GM19099 (cell line): Measurements from ENCODE around the gene ST7.

Source experiments
- POLR2A ChIP-seq: IDR thresholded peaks from 3 replicates; pipeline ENCODE4 v1.6.1; 2011; ENCODE audit warnings: low read depth; ENCODE audit not compliant: insufficient read length; ENCODE audit errors: extremely low read depth

ST7 gene

DNA sequence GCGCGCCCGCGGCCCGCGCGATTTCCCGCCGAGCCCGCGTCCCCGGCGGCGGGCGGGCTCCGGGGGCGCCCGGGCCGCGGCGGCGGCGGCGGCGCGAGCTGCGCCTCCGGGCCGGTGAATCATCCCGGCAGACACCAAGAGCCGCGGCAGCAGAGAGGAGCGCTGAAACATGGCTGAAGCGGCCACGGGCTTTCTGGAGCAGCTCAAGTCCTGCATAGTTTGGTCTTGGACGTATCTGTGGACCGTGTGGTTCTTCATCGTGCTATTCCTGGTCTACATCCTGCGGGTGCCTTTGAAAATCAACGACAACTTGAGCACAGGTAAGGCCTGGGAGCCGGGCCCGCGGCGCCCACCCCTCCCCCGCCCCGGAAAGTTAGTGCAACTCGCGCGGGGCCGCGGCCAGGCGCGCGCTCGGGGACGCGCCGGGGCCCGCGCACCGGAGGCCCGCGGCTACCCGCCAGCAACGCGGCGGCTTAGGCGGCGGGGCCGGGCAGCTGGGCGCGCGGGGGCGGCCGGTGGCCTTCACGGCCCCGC lies at the start of gene ST7:
Gene ST7 (plus strand): TSS at position 130 of the 534 bp plus-strand sequence. CDS start 40 bp downstream, at position 170.
- no peak for TF ChIP-seq POLR2A

DNA sequence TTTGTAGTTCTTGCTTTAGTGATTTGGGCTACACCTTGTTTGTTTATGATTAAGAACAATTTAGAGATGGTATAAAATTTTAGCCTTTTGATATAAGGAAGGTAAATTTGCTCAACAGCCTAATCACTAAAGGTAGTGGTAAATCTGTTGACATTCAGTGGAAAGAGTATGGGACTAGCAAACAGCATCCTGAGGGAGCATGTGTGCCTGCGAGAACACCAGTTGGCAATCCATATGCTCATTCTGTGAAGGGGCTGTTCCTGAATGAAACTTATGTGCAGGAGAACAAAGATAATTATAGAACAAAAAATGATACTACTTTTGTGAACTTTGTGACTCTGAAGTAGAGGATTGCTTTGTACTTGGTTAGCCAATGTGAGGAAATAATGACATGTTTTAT lies 46.9 kb upstream of the ST7 start:
- no peak for TF ChIP-seq POLR2A

- TF ChIP-seq POLR2A: no peak
Observed at GRCh38 chr7:116910383-116910782, 42.9 kb upstream of the ST7 start.

DNA sequence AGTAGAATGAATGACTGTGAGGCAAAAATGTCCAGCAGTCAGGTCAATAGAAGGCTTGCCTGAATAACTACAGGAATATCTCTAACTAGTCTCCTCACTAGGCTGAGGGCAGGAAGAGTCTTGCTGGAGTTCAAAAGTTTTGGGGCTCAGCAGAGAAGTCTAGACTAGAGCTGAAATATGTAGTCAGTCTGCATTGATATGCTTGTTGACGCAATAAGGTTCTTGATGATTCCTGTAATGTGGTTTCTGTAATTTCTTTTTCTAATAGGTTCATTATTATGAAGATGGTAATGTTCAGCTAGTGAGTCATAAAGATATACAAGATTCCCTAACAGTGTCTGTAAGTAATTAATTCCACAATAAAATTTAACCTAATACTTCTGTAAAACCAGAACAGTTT lies 41.5 kb upstream of the ST7 start:
- no peak for TF ChIP-seq POLR2A

DNA sequence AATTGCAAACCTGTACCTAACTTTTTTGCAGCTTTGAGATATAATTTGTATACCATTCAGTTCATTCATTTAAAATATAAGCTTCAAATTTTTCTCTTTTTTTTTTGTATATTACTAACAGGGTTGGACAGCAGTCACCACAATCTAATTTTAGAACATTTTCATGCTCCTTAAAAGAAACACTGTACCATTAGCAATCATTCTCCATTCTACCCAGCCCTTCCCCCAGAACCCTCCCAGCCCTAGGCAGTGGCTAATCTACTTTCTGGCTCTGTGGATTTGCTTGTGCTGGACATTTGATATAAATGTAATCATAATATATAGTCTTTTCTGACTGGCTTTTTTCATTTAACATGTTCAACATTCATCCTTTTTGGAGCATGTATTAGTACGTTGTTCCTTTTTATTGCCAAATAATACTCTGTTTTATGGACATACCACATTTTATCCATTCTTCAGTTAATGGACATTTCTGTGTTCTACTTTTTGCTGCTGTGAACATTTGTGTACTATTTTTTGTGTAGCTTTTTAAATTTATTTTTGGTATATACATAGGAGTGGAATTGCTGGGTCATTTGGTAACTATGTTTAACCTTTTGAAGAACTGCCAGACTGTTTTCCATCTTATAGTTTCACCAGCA lies 40.9 kb upstream of the ST7 start:
- no peak for TF ChIP-seq POLR2A

- TF ChIP-seq POLR2A: no peak
Observed at GRCh38 chr7:116918704-116919103, 34.6 kb upstream of the ST7 start.

DNA sequence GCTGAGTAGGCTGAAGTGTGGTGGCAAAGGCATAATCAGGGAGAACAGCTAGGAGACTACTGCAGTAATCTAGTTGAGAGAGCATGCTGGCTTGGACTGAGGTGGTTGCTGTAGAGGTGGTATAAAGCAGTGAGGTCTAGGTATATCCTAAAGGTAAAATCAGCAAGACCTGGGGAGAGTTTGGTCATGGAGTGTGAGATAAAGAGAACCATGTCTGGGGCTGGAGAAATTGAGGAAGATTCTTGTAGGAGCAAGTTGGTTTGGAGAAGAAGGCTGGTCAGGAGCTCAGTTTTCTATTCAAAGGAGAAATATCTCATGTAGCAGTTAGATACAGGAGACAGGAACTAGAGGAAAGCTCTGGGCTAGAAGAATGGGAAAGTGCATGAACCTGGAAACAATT lies 32.9 kb upstream of the ST7 start:
- no peak for TF ChIP-seq POLR2A

DNA sequence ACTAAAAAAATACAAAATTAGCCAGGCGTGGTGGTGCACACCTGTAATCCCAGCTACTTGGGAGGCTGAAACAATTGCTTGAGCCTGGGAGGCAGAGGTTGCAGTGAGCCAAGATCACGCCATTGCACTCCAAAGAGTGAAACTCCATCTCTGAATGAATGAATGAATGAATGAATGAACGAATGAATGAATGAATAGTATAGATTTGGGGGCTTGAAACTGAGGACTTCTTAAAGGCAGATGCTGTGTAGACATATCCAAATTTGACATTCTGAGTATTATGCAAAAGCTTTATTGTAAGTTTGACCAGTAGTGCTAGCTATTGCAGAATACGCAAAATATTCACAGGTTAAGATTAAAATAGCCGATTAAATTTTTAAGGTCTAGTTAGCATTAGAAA lies 30.8 kb upstream of the ST7 start:
- no peak for TF ChIP-seq POLR2A

DNA sequence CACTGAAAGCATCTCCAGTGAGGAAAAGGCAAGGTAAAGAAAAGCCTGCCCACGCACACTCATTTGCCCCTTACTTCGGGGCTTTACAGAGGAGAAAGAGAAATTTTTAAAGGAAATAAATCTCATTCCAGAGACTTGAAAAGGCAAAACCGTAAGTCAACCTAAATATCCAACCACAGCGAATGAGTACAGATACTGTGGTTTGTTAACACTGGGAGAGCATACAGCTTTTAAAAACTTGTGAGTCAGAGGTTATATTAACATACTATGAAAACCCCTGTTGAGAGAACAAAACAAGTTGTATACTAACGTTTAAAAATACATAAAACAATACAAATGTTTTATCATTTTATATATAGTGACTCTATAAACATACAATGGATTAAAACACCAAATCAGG lies 28.6 kb upstream of the ST7 start:
- TF ChIP-seq POLR2A: no peak

GRCh38 chr7:116929021-116929420 lies 24.3 kb upstream of the ST7 start:
- no peak for TF ChIP-seq POLR2A

DNA sequence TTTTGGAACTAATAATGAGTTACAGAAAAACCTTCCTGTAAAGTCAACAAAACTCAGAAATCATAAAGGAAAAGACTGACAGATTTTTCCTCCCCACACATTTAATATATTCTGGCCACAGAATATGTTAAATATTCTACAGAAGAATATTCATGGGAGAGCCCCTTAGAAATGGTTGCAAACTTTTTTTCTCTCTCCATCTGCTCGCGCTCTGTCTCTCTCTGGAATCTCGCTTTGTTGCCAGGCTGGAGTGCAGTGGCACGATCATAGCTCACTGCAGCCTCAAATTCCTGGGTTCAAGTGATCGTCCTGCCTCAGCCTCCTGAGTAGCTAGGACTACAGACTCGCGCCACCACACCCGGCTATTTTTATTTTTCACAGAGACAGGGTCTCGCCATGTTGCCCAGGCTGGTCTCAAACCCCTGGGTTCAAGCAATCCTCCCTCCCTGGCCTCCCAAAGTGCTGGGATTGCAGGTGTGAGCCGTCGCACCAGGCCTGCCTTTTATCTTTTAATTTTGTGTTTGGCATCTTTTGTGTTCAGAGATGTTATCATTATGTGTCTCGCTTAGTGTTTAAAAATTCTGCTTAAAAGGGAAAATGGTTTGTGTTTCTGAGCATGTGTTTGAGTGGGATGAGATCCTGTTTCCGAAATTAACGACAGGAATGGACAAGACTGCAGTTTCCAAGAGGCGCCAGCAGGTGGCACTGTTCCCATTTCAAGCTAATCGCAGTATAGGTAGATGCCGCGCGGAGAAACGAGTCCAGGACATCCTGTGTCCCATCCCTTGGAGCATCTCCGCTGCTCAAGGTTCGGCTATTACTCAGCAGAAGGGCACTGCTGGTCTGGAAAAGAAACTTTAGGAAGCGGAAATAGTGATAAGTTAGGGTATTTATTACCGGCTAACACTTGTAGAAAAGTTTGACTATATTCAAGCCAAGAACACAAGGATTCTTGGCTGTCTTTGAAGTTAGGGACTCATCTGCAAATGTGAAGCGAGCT lies 23.1 kb upstream of the ST7 start:
- no peak for TF ChIP-seq POLR2A

DNA sequence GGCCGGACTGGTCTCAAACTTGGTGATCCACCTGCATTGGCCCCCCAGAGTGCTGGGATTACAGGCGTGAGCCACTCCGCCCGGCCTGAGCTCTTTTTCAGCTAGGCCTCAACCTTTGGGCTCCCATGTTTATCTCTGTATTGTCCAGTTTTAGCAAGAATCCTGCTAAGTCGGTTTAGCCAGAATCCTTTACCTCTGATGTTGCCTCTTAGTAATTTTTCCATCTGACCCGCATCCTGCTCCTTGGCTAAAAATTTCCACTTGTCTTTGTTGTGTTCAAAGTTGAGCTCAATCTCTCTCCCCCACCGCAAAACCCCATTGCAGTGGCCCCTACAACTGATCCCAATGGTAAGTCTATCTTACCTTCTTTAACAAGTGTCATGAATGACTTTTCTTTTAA lies 20.7 kb upstream of the ST7 start:
- TF ChIP-seq POLR2A: no peak

GRCh38 chr7:116933465-116933864 lies 19.8 kb upstream of the ST7 start:
- no peak for TF ChIP-seq POLR2A

- no peak for TF ChIP-seq POLR2A
Observed at GRCh38 chr7:116934580-116934979, 18.7 kb upstream of the ST7 start.

- TF ChIP-seq POLR2A: no peak
Observed at GRCh38 chr7:116938678-116939077, 14.6 kb upstream of the ST7 start.
